Measurements from ENCODE around the gene BLMH.

GRCh38 chr17:30334421-30334820, 42.7 kb upstream of the BLMH start:
- TF ChIP-seq EZH2 (IDR thresholded peaks at IDR 0.05; ENCODE audit: low read depth): no peak
- TF ChIP-seq CTCF (conservative IDR thresholded peaks at IDR 0.05): no peak

Data from PC-9 (cell line).